HL-60/S4 (cell line): ENCODE measurements around the gene NUDCD3.
"Not testable (repeated sequence)": the region's sequence is repeated elsewhere in the genome, so short reads cannot be mapped to it uniquely, and the experiment has no call there.

Experiments used
- in situ Hi-C: fragments of 300-500 bp; cut with MboI; formaldehyde crosslinking; loops from 2 replicates; pipeline ENCODE4 v1.14.3; 2022; ENCODE audit warnings: low sequenced_read_pairs

Gene NUDCD3

GRCh38 chr7:44518761-44519160, 28.3 kb upstream of the NUDCD3 start:
- in situ Hi-C loops = no loop called here

DNA sequence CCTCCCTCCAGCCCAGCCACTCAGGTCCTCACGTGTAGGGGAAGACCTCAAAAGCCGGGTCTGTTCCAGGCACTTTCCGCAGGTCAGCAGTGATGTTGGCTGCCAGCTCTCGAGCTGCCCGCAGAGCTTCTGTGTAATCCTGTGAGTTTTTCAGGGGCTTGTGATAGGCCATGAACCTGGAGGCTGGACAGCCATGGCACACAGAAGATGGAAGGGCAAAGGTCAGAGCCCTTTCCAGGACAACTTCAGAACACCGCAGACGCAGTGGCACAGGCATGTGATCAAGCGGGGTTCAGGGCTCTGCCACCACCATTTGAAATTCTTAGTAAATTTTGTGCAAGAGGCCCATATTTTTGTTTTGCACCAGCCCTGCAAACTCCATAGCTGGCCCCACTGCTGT, 26.7 kb upstream of the NUDCD3 start:
- in situ Hi-C loops = no loop called here

- in situ Hi-C loops = no loop called here
These were observed 25.3 kb upstream of the NUDCD3 start for GRCh38 chr7:44515590-44516268.

DNA sequence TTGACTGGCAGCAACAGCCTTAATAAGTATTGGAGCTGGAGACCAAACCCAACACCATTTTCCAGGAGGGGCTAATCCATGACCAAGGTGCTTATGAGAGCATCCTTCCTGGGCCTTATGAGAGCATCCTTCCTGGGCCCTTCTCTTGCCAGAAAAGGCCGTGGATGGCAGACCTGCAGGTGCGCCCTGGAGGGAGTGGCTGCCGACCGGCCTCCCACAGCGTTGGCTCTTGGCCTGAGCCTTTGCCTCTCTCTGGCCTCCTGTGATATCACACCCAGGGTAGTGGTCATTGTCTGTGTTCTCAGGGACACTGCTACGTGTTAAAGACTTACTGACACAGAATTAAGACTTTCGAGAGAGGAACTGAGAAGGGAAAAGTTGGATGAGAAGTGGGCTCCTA, 22.3 kb upstream of the NUDCD3 start:
- in situ Hi-C loops = no loop called here

DNA sequence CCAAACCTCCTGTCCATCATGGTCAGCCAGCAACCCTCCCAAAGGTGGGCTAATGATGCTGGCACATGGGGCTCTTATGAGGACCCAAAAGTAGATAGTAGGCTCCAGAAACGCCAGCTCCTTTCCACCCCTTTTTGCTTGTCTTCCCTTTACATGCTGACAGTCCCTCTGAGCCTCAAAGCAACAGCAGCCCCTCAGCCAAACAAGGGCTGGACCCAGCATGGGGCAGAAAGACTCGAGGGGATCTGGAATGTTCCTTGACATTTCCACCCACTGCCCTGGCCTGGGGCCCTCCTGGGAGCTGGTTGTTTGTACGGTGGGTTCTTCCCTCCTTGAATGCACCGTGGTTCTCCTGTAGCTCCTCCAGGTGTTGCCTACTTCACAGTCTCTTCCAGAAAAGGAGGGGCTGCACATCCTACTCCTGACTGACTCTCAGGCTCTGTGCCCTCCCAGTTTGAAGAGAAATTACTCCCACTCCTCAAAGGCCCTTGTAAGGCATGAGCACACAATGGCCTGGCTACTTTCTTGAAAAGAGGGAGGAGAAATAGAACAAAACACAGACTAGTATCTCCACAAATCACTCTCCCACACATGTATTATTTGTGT, 21.5 kb upstream of the NUDCD3 start:
- in situ Hi-C loops = no loop called here

DNA sequence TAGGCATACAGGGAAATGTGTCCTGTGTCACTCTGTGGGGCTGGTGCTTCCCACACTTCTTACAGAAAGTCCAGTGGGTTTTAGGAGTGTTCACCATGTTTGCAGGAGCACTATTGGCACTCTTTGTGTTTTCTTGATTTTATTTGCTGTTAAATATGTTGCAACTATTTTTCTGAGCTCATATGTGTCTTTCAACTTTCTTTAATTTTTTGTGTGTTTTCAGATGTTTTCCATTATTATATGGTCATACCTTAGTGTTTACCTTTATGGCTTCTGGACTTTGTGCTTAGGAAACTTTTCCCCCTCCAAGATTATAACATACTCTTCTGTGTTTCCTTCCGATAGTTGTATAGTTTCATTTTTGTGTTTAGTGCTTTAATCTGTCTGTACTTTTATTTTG, 20.8 kb upstream of the NUDCD3 start:
- in situ Hi-C loops = no loop called here

GRCh38 chr7:44508328-44509030, 18.0 kb upstream of the NUDCD3 start:
- in situ Hi-C loops = no loop called here

DNA sequence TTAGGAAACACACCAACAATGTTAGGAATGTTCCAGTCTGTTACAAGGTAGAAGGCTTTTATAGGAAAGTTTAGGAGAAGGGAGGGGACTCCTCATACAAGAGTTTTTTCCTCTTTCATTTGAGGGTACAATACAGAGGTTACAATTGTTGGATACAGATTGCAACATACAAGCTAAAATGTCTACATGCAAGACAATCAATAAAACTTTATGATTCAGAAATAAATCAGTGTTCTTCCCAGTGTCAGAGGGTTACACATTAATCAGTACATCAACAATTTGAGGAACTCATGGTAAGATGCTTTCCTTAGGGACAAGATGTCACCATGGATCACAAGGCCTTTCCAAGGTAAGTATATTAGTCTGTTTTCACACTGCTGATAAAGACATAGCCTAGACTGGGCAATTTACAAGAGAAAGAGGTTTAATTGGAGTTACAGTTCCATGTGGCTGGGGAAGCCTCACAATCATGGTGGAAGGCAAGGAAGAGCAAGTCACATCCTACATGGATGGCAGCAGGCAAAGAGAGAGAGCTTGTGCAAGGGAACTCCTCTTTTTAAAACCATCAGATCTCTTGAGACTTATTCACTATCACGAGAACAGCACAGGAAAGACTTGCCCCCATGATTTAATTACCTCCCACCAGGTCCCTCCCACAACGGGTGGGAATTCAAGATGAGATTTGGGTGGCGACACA, 16.3 kb upstream of the NUDCD3 start:
- in situ Hi-C loops = not testable (repeated sequence)

- in situ Hi-C loops = no loop called here
These were observed 15.1 kb upstream of the NUDCD3 start for GRCh38 chr7:44505595-44505994.

GRCh38 chr7:44498230-44498954, 7.9 kb upstream of the NUDCD3 start:
- in situ Hi-C loops = loop anchor here (25.0 kb wide), 1 partner anchor 261 kb away; no protein-coding TSS in a partner anchor

DNA sequence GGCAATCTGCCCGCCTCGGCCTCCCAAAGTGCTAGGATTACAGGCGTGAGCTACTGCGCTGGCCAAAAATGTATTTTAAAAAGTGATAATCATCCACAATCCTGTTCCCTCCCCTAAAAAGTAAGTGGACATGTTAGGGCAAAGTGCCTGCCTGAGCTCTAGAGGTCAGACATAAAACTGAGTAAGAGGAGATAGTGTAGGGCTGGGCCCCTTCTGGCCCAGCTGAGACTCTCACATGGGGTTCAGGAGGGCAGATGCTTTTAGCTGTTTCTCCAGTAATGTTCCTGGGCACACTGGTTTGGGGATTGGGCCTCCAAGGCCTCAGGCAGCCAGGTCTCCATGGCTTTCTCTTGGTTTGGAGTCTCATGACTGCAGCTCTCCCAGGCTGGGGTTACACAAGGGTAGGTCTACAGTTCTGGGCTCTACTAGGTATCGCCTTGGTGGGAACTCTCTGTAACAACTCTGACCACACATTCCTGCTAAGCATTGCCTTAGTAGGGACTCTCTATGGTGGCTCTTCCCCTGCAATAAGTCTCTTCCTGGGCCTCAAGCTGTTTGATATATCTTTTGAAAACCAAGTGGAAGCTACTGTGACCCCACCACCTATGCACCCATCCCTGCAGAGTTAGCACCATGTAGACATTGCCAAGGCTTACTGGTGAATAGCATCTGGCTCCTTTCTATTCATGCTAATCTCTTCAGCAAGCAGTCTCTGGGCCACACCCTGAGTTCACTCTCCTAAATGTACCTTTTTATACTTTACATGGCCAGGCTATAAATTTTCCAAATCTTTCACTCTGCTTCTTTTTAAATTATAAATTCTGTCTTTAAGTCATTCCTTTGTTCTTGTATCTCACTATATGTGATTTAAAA, 6.9 kb upstream of the NUDCD3 start:
- in situ Hi-C loops = loop anchor here (25.0 kb wide), 1 partner anchor 260 kb away; no protein-coding TSS in a partner anchor

GRCh38 chr7:44496385-44496784, 5.9 kb upstream of the NUDCD3 start:
- in situ Hi-C loops = loop anchor here (25.0 kb wide), 1 partner anchor 259 kb away; no protein-coding TSS in a partner anchor

GRCh38 chr7:44494960-44495359, 4.5 kb upstream of the NUDCD3 start:
- in situ Hi-C loops = loop anchor here (25.0 kb wide), 1 partner anchor 258 kb away; no protein-coding TSS in a partner anchor

DNA sequence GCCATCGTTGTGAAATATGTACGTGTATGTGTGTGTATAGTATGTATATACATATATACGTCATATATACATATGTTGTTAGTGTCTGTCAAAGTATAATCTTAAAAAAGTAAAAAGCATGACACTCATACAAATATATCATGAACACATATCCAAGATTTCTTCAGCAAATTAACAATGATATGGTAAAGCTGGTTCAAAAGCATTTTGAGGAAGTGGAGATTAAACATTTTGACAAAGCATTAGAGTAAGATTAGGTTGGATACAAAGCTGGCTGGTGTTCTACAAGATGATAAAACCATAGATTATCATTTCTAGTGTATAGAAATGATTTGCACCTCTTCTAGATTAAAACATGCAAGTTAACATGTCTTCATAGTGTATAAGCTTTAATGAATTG, 771 bp upstream of the NUDCD3 start:
- in situ Hi-C loops = loop anchor here (25.0 kb wide), 1 partner anchor 254 kb away; no protein-coding TSS in a partner anchor

DNA sequence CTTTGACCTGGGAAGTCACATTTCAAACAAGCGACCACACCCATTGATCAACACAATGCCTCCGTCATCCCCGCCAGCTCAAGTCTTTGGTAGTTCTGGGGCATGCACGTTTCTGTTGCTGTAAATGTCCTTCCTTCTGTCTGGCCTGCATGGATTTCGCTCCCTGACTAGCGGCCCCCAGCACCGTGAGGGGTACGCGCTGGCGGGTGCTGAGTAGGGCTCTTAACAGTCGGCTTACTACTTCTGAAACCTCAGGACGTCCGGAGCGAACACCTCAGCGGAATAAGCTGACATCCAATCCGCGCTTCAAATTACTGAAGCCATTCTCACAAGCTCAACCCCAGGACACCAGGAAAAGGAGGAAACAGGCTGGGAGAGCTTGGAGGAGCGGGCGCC, 505 bp downstream of the NUDCD3 start:
- in situ Hi-C loops = loop anchor here (25.0 kb wide), 1 partner anchor 253 kb away; no protein-coding TSS in a partner anchor

DNA sequence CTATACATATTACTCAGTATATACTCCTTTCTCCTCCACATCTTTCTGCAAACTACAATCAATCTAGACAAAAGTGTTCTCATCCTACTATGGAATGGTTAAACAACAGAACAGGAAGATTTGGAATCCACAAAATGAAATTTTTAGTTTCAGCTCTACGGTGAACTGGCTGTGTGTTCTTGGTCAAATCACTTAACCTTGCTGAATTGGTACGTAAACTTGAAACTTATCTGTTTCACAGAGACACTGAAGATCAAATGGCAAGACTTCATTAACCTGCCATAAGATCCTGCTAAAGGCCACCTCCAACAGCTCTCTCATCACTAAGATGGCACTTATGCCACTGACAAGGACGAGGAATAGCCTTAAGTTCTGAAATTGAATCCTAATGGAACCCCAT, 1.5 kb downstream of the NUDCD3 start:
- in situ Hi-C loops = loop anchor here (25.0 kb wide), 1 partner anchor 252 kb away; no protein-coding TSS in a partner anchor

DNA sequence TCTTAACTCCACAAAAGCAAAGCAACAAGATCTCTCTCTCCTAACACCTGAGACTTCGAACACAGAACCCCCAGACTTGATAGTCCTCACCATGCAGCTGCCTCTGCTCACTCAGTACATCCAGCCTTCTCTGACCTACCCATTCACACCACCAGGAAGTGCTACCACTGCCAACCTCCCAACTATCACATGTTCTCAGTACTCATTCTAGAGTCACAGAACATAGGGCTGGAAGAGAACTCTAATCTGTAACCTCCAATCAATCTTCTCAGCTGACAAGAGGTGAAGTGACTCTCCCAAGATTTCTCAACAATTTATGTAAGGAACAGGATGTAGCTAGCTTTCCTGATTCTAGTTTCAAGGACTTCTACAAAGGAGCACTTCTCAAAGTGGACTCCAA, 3.8 kb downstream of the NUDCD3 start:
- in situ Hi-C loops = loop anchor here (25.0 kb wide), 1 partner anchor 249 kb away; no protein-coding TSS in a partner anchor

DNA sequence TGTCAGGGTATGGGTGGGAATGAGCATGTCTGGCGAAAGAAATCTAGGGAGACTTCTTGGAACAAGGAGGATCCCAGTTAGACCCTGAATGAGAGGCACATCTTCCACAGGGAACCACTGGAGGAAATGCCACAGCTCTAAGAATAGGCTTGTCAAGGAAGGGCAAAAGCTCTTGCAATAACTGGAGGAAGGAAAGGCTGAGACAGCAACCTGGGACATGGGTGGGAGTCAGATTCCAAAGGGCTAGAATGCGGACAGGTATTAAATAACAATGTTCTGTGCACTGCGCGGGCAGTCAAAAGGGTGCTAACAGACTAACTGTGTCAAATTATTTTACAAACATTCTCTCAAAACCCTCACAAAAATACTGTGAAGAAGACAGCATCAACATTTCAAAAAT, 4.5 kb downstream of the NUDCD3 start:
- in situ Hi-C loops = loop anchor here (25.0 kb wide), 1 partner anchor 249 kb away; no protein-coding TSS in a partner anchor
